Activated naive CD4-positive, alpha-beta T cell treated with anti-CD3 and anti-CD28 coated beads, Interleukin-2, amount 10 ng/mL, durations not matched to agents 7 days and 5 days (primary cell): Measurements from ENCODE around the gene DBT.
"Not testable (repeated sequence)": the region's sequence is repeated elsewhere in the genome, so short reads cannot be mapped to it uniquely, and the experiment has no call there.

Experiments
- CTCF ChIA-PET: fragments of 350-600 bp; sonication (Branson Sonifier 250); formaldehyde crosslinking; loops from one replicate; lab custom pipeline; 2021; ENCODE audit warnings: antibody characterized with exemption; lab: Charles Lee
- DNase-seq: peaks from one replicate; pipeline ENCODE4 v3.0.0-alpha.2; 2020
- H3K27ac Mint-ChIP-seq: one replicate; pipeline ENCODE4 v1.8.0; 2021; ENCODE audit warnings: mild to moderate bottlenecking, moderate library complexity, mixed read lengths
- H3K27me3 Mint-ChIP-seq: one replicate; pipeline ENCODE4 v1.8.0; 2021; ENCODE audit warnings: mild to moderate bottlenecking, mixed read lengths
- H3K36me3 Mint-ChIP-seq: one replicate; pipeline ENCODE4 v1.8.0; 2021; ENCODE audit warnings: mixed read lengths
- H3K4me1 Mint-ChIP-seq: one replicate; pipeline ENCODE4 v1.8.0; 2021; ENCODE audit warnings: mixed read lengths
- H3K4me3 Mint-ChIP-seq: one replicate; pipeline ENCODE4 v1.8.0; 2021; ENCODE audit warnings: mild to moderate bottlenecking, moderate library complexity, mixed read lengths
- H3K9me3 Mint-ChIP-seq: one replicate; pipeline ENCODE4 v1.8.0; 2021; ENCODE audit warnings: mixed read lengths

Gene DBT

GRCh38 chr1:100234432-100234831 is 15.2 kb downstream of the DBT start:
- peaks cover 48% of the 10 kb centered on the region for H3K36me3 Mint-ChIP-seq

GRCh38 chr1:100233566-100233965 is 16.1 kb downstream of the DBT start:
- H3K9me3 Mint-ChIP-seq, DNase-seq, H3K4me1 Mint-ChIP-seq, H3K27me3 Mint-ChIP-seq, H3K4me3 Mint-ChIP-seq, H3K27ac Mint-ChIP-seq, CTCF ChIA-PET: not testable (repeated sequence)
- peaks cover 46% of the 10 kb centered on the region for H3K36me3 Mint-ChIP-seq

More at GRCh38 chr1:100234432-100234831, 15.2 kb downstream of the DBT start:
- Mint-ChIP-seq H3K4me3 (no peak overlapping the region), H3K4me1 (no peaks in the 10 kb centered on the region), H3K27me3 (no peaks in the 10 kb centered on the region), H3K9me3 (no peaks in the 10 kb centered on the region), H3K27ac (no peak overlapping the region)
- CTCF ChIA-PET = interaction anchor here (1.1 kb wide), 1 partner anchor 11 kb away, joined by 4 read pairs; no protein-coding TSS in a partner anchor
- no peak for DNase-seq

- H3K27me3 Mint-ChIP-seq = no peaks in the 10 kb centered on the region
- H3K36me3 Mint-ChIP-seq = peaks cover 48% of the 10 kb centered on the region
- H3K4me1 Mint-ChIP-seq = no peaks in the 10 kb centered on the region
- H3K9me3 Mint-ChIP-seq = no peaks in the 10 kb centered on the region
- no peak overlapping the region for H3K27ac Mint-ChIP-seq
- H3K4me3 Mint-ChIP-seq = no peak overlapping the region
- CTCF ChIA-PET = no interaction called here
- DNase-seq = no peak
Observed at GRCh38 chr1:100232156-100232555, 17.5 kb downstream of the DBT start.

- peaks cover 44% of the 10 kb centered on the region for H3K36me3 Mint-ChIP-seq
- no peaks in the 10 kb centered on the region for H3K27me3 Mint-ChIP-seq
- no peak overlapping the region for H3K27ac Mint-ChIP-seq
- CTCF ChIA-PET = no interaction called here
- H3K4me1 Mint-ChIP-seq = no peaks in the 10 kb centered on the region
- no peaks in the 10 kb centered on the region for H3K9me3 Mint-ChIP-seq
- no peak for DNase-seq
- H3K4me3 Mint-ChIP-seq = no peak overlapping the region
Observed at GRCh38 chr1:100231721-100232120, 17.9 kb downstream of the DBT start.

- no peaks in the 10 kb centered on the region for H3K27me3 Mint-ChIP-seq
- no peak overlapping the region for H3K4me3 Mint-ChIP-seq
- DNase-seq = no peak
- H3K4me1 Mint-ChIP-seq = no peaks in the 10 kb centered on the region
- no peak overlapping the region for H3K27ac Mint-ChIP-seq
- H3K9me3 Mint-ChIP-seq = no peaks in the 10 kb centered on the region
- H3K36me3 Mint-ChIP-seq = peaks cover 42% of the 10 kb centered on the region
- CTCF ChIA-PET = interaction anchor here (1.2 kb wide), 1 partner anchor 15 kb away, joined by 4 read pairs; no protein-coding TSS in a partner anchor
Observed at GRCh38 chr1:100230765-100231164, 18.9 kb downstream of the DBT start.

GRCh38 chr1:100229681-100230443 is 19.8 kb downstream of the DBT start:
- H3K36me3 Mint-ChIP-seq = peaks cover 41% of the 10 kb centered on the region
- no peak overlapping the region for H3K4me3 Mint-ChIP-seq
- no peaks in the 10 kb centered on the region for H3K9me3 Mint-ChIP-seq
- CTCF ChIA-PET = interaction anchor here (1.2 kb wide), 1 partner anchor 14 kb away, joined by 4 read pairs; no protein-coding TSS in a partner anchor
- no peak overlapping the region for H3K27ac Mint-ChIP-seq
- no peaks in the 10 kb centered on the region for H3K27me3 Mint-ChIP-seq
- DNase-seq = no peak
- no peaks in the 10 kb centered on the region for H3K4me1 Mint-ChIP-seq

- DNase-seq = no peak
- H3K9me3 Mint-ChIP-seq = no peaks in the 10 kb centered on the region
- CTCF ChIA-PET = interaction anchor here (1.2 kb wide), 1 partner anchor 13 kb away, joined by 4 read pairs; no protein-coding TSS in a partner anchor
- peaks cover 2% of the 10 kb centered on the region for H3K4me1 Mint-ChIP-seq
- H3K4me3 Mint-ChIP-seq = no peak overlapping the region
- H3K27me3 Mint-ChIP-seq = no peaks in the 10 kb centered on the region
- H3K27ac Mint-ChIP-seq = no peak overlapping the region
- peaks cover 21% of the 10 kb centered on the region for H3K36me3 Mint-ChIP-seq
Observed at GRCh38 chr1:100222428-100222827, 27.2 kb downstream of the DBT start.

- H3K27ac Mint-ChIP-seq = no peak overlapping the region
- H3K4me1 Mint-ChIP-seq = peaks cover 2% of the 10 kb centered on the region
- no peak for DNase-seq
- no peak overlapping the region for H3K4me3 Mint-ChIP-seq
- H3K36me3 Mint-ChIP-seq = peaks cover 27% of the 10 kb centered on the region
- H3K27me3 Mint-ChIP-seq = no peaks in the 10 kb centered on the region
- CTCF ChIA-PET = no interaction called here
- no peaks in the 10 kb centered on the region for H3K9me3 Mint-ChIP-seq
Observed at GRCh38 chr1:100219883-100220282, 29.8 kb downstream of the DBT start.

GRCh38 chr1:100219457-100219856 is 30.2 kb downstream of the DBT start:
- Mint-ChIP-seq H3K4me1 (peaks cover 2% of the 10 kb centered on the region), H3K36me3 (peaks cover 28% of the 10 kb centered on the region), H3K9me3 (no peaks in the 10 kb centered on the region), H3K27me3 (no peaks in the 10 kb centered on the region), H3K27ac (no peak overlapping the region), H3K4me3 (no peak overlapping the region)
- no peak for DNase-seq
- CTCF ChIA-PET = no interaction called here

GRCh38 chr1:100217834-100218233 is 31.8 kb downstream of the DBT start:
- Mint-ChIP-seq H3K36me3 (peaks cover 28% of the 10 kb centered on the region), H3K9me3 (no peaks in the 10 kb centered on the region), H3K27ac (no peak overlapping the region), H3K4me1 (peaks cover 2% of the 10 kb centered on the region), H3K4me3 (no peak overlapping the region), H3K27me3 (no peaks in the 10 kb centered on the region)
- CTCF ChIA-PET = interaction anchor here (0.8 kb wide), 1 partner anchor 23 kb away, joined by 3 read pairs; no protein-coding TSS in a partner anchor
- DNase-seq = no peak

- no peak overlapping the region for H3K4me3 Mint-ChIP-seq
- peaks cover 36% of the 10 kb centered on the region for H3K36me3 Mint-ChIP-seq
- no peaks in the 10 kb centered on the region for H3K9me3 Mint-ChIP-seq
- H3K27ac Mint-ChIP-seq = no peak overlapping the region
- no peak for DNase-seq
- peaks cover 2% of the 10 kb centered on the region for H3K4me1 Mint-ChIP-seq
- H3K27me3 Mint-ChIP-seq = no peaks in the 10 kb centered on the region
- CTCF ChIA-PET = no interaction called here
Observed at GRCh38 chr1:100215101-100215500, 34.5 kb downstream of the DBT start.

- H3K4me3 Mint-ChIP-seq = no peak overlapping the region
- H3K36me3 Mint-ChIP-seq = peaks cover 28% of the 10 kb centered on the region
- no peaks in the 10 kb centered on the region for H3K9me3 Mint-ChIP-seq
- H3K27ac Mint-ChIP-seq = no peak overlapping the region
- no peak for DNase-seq
- CTCF ChIA-PET = no interaction called here
- no peaks in the 10 kb centered on the region for H3K4me1 Mint-ChIP-seq
- no peaks in the 10 kb centered on the region for H3K27me3 Mint-ChIP-seq
Observed at GRCh38 chr1:100213141-100213540, 36.5 kb downstream of the DBT start.

GRCh38 chr1:100206301-100206700 is 43.3 kb downstream of the DBT start:
- H3K4me3 Mint-ChIP-seq = no peak overlapping the region
- CTCF ChIA-PET = no interaction called here

GRCh38 chr1:100205593-100205992 is 44.0 kb downstream of the DBT start:
- H3K27me3 Mint-ChIP-seq, H3K4me1 Mint-ChIP-seq, CTCF ChIA-PET, H3K4me3 Mint-ChIP-seq, H3K27ac Mint-ChIP-seq, DNase-seq: not testable (repeated sequence)
- H3K36me3 Mint-ChIP-seq = peaks cover 55% of the 10 kb centered on the region
- H3K9me3 Mint-ChIP-seq = peaks cover 14% of the 10 kb centered on the region

More at GRCh38 chr1:100206301-100206700, 43.3 kb downstream of the DBT start:
- no peak for DNase-seq
- H3K4me1 Mint-ChIP-seq = no peaks in the 10 kb centered on the region
- no peak overlapping the region for H3K27ac Mint-ChIP-seq
- no peaks in the 10 kb centered on the region for H3K27me3 Mint-ChIP-seq
- H3K9me3 Mint-ChIP-seq = peaks cover 14% of the 10 kb centered on the region
- H3K36me3 Mint-ChIP-seq = peaks cover 50% of the 10 kb centered on the region

- H3K27me3 Mint-ChIP-seq, CTCF ChIA-PET, H3K4me1 Mint-ChIP-seq, H3K27ac Mint-ChIP-seq, DNase-seq, H3K4me3 Mint-ChIP-seq: not testable (repeated sequence)
- H3K36me3 Mint-ChIP-seq = peaks cover 55% of the 10 kb centered on the region
- peaks cover 14% of the 10 kb centered on the region for H3K9me3 Mint-ChIP-seq
Observed at GRCh38 chr1:100205103-100205502, 44.5 kb downstream of the DBT start.
